GM12878 (cell line): ENCODE measurements around the gene SPARC. TPM values are rescaled to one million over a fixed set of nuclear protein-coding genes. Genes with fewer than 3 reads are reported as not detected.
A peak's percentile ranks its signal among the peaks of the same experiment; 100 is the strongest.

ENCODE experiments used
- ATAC-seq: fragments of 200-7000 bp; cut with Tn5 transposase; 3 replicates; pipeline ENCODE4 v1.9.1; 2020; ENCODE audit warnings: mild to moderate bottlenecking, moderate library complexity
- BruUV-seq: library from RNA; stranded (reverse); fragments of 400-500 nt; replicated peaks from 2 replicates; lab custom pipeline; 2021; lab: Mats Ljungman, UMichigan
- CTCF ChIA-PET: fragments of 300-600 bp; sonication (Branson Sonifier 250); formaldehyde crosslinking; extraction: SDS; loops from one replicate; lab custom pipeline; 2021; ENCODE audit warnings: inconsistent platforms; lab: Yijun Ruan, JAX
- POLR2A ChIA-PET: fragments of 350-600 bp; formaldehyde crosslinking; extraction: SDS; loops from one replicate; lab custom pipeline; 2021; ENCODE audit warnings: inconsistent platforms; lab: Charles Lee
- RAD21 ChIA-PET: fragments of 300-600 bp; sonication (Branson Sonifier 250); formaldehyde crosslinking; loops from one replicate; lab custom pipeline; 2023; ENCODE audit warnings: antibody characterized with exemption; ENCODE audit not compliant: unreplicated experiment; lab: Charles Lee
- SMC1A ChIA-PET: fragments of 300-600 bp; sonication (Branson Sonifier 250); formaldehyde crosslinking; loops from one replicate; lab custom pipeline; 2023; ENCODE audit not compliant: unreplicated experiment, uncharacterized antibody; lab: Charles Lee
- DNase-seq: peaks from one replicate; pipeline ENCODE4 v3.0.0-alpha.2; 2011; ENCODE audit warnings: low read depth, low spot score
- FAIRE-seq: peaks from 3 replicates; lab custom pipeline; 2011; peaks lifted over from hg19 to GRCh38; lab: Jason Lieb, UNC
- H2AFZ ChIP-seq: 2 replicates; pipeline ENCODE4 v1.6.0; 2011; ENCODE audit warnings: low read depth, low read length, control low read depth; ENCODE audit not compliant: control insufficient read depth
- H3K27ac ChIP-seq: 2 replicates; pipeline ENCODE4 v1.5.1; 2011; ENCODE audit warnings: control low read depth; ENCODE audit not compliant: control insufficient read depth, insufficient read depth
- H3K27me3 ChIP-seq, 2 experiments: replicated peaks in 1 of 2; 2 replicates each; pipeline versions ENCODE4 v1.6.0 to v1.6.1; 2011; ENCODE audit warnings: low read length in 1 of 2; ENCODE audit not compliant: control insufficient read depth in 2 of 2, insufficient read depth in 2 of 2
- H3K36me3 ChIP-seq, 2 experiments: 2 replicates each; pipeline ENCODE4 v1.5.1; 2011; ENCODE audit warnings: low read length in 1 of 2; ENCODE audit not compliant: control insufficient read depth in 2 of 2, insufficient read depth in 2 of 2
- H3K4me1 ChIP-seq: 2 replicates; pipeline ENCODE4 v1.6.1; 2011; ENCODE audit warnings: mild to moderate bottlenecking, low read length, moderate library complexity, mixed read lengths; ENCODE audit not compliant: control insufficient read depth, insufficient read depth
- H3K4me2 ChIP-seq: 2 replicates; pipeline ENCODE4 v1.6.0; 2011; ENCODE audit warnings: control low read depth; ENCODE audit not compliant: control insufficient read depth, insufficient read depth
- H3K4me3 ChIP-seq: fragments of 200-600 bp; sonication (generic); 2 replicates; pipeline ENCODE4 v1.5.1; 2016
- H3K79me2 ChIP-seq: 2 replicates; pipeline ENCODE4 v1.6.0; 2011; ENCODE audit warnings: low read length; ENCODE audit not compliant: control insufficient read depth, insufficient read depth
- H3K9ac ChIP-seq: 2 replicates; pipeline ENCODE4 v1.8.0; 2011; ENCODE audit warnings: low read length, control low read depth, mixed read lengths; ENCODE audit not compliant: control insufficient read depth, insufficient read depth
- H3K9me3 ChIP-seq: replicated peaks from 3 replicates; pipeline ENCODE4 v1.5.1; 2011; ENCODE audit warnings: mild to moderate bottlenecking, low read length; ENCODE audit not compliant: control insufficient read depth, insufficient read depth
- H4K20me1 ChIP-seq: 2 replicates; pipeline ENCODE4 v1.6.0; 2011; ENCODE audit not compliant: control insufficient read depth, insufficient read depth
- CBX3 ChIP-seq: fragments of 200-600 bp; sonication (generic); IDR thresholded peaks from 2 replicates; pipeline ENCODE4 v1.6.1; 2016; ENCODE audit warnings: low read depth, borderline replicate concordance
- FOS ChIP-seq: IDR thresholded peaks from 3 replicates; pipeline ENCODE4 v1.6.1; 2011; ENCODE audit warnings: borderline replicate concordance; ENCODE audit not compliant: insufficient read length; ENCODE audit errors: extremely low read depth
- RAD51 ChIP-seq: fragments of 450-650 bp; IDR thresholded peaks from 2 replicates; pipeline ENCODE4 v1.6.1; 2016; ENCODE audit warnings: moderate library complexity, mild to moderate bottlenecking, inconsistent platforms
- SUZ12 ChIP-seq: fragments of 200-600 bp; sonication (generic); IDR thresholded peaks from one replicate; pipeline ENCODE4 v1.6.1; 2018; ENCODE audit warnings: antibody characterized with exemption, mild to moderate bottlenecking; ENCODE audit not compliant: unreplicated experiment
- ZZZ3 ChIP-seq: IDR thresholded peaks from 2 replicates; pipeline ENCODE4 v1.6.1; 2011; ENCODE audit warnings: low read depth; ENCODE audit not compliant: control insufficient read depth, insufficient read length
- WGBS: methylation state at CpG from one replicate; pipeline ENCODE4 v1.1.6; 2016; ENCODE audit warnings: low lambda C conversion rate; ENCODE audit not compliant: insufficient replicate concordance, insufficient coverage; ENCODE audit errors: missing lambda C conversion rate; 5-methylcytosine and 5-hydroxymethylcytosine counted together
- in situ Hi-C: fragments of 300-500 bp; cut with MboI; formaldehyde crosslinking; loops from 9 replicates; pipeline ENCODE4 v1.14.3; 2018; ENCODE audit warnings: mixed read lengths
- intact Hi-C: fragments of 100-400 bp; cut with micrococcal nuclease; formaldehyde crosslinking; loops from one replicate; pipeline ENCODE4 v1.14.2; 2022; ENCODE audit not compliant: unreplicated experiment
- polyA plus RNA-seq, 11 experiments: library from polyadenylated mRNA; depleted of rRNA in 4 of 11; unstranded in 6 of 11; stranded (reverse) in 5 of 11; fragments of >200 nt; fragmentation: Nextera tagmentation in 4 of 11; fragmentation: Illumina TruSeq in 1 of 11; extraction: Ambion mirVana in 4 of 11; extraction: Trizol in 1 of 11; gene quantifications; 1 replicate in 1 of 11; 2 replicates in 10 of 11; pipeline versions ENCODE4 v1.2.1 to v1.2.3, GENCODE V29; 2011 to 2016; ENCODE audit warnings: inconsistent platforms in 2 of 11, missing spikeins in 2 of 11, low read depth in 1 of 11
- total RNA-seq, 4 experiments: library from RNA; depleted of rRNA in 3 of 4; stranded (reverse); fragments of >200 nt in 3 of 4; fragmentation: Illumina TruSeq in 1 of 4; extraction: Trizol in 1 of 4; gene quantifications; 2 replicates each; pipeline versions ENCODE4 v1.2.1 to v1.2.3, GENCODE V29; 2013 to 2021
- TF ChIP-seq, protein P1 (sequence below): fragments of 150-350 bp; IDR thresholded peaks from 2 replicates; pipeline ENCODE4 v1.6.1; 2016; ENCODE audit warnings: low read depth, low read length
- TF ChIP-seq, protein P2 (sequence below): fragments of 450-650 bp; formaldehyde crosslinking; IDR thresholded peaks from 2 replicates; pipeline ENCODE4 v1.4.0; 2022; ENCODE audit warnings: mild to moderate bottlenecking, moderate library complexity

The SPARC gene
- total and polyA plus RNA-seq, 10 of the 15 experiments (the other 5 are each of a cell fraction or from before 2014, with no cell fraction given), result 29.6 to 154 (median 57.0) TPM

DNA sequence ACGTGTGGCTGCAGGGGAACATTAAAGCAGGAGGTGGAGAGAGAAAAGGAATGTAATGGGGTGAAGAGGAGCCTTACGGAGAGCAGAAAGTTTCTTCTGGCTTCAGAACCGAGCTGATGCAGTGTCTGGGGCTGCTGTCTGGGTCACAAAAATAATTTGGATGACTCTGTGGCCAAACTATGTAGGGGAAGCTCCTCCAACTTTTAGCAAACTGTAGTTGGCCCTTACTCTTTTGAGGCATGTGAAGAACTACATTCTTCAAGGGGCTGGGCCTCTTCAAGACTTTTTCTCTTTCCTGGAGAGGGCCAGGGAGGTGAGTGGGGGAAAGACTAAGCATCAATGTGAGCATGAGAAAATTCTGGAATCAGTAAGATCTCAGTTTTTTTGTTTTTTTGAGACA lies 31.9 kb upstream of the SPARC start:
- BruUV-seq, result no TSS peak
- H3K27ac ChIP-seq, result peak overlapping the region; percentile 94; the same call in 1 of the 2 replicates
- in situ Hi-C loops, result no loop called here
- RAD21 ChIA-PET, result interaction anchor here (0.8 to 9.3 kb wide), 7 partner anchors 13 to 67 kb away, joined by 3 to 125 read pairs (median 46); partner anchors contain the start of gene G3BP1
- H3K9ac ChIP-seq, result no peak overlapping the region
- H3K9me3 ChIP-seq, result no peaks in the 10 kb centered on the region
- FAIRE-seq, result no peak
- SMC1A ChIA-PET, result interaction anchor here (0.6 to 10.5 kb wide), 13 partner anchors 14 to 195 kb away, joined by 3 to 256 read pairs (median 4); partner anchors contain the start of gene G3BP1
- CTCF ChIA-PET, result interaction anchor here (0.7 to 13.7 kb wide), 14 partner anchors 10 to 105 kb away, joined by 3 to 294 read pairs (median 5); no protein-coding TSS in a partner anchor
- H3K36me3 ChIP-seq, result no peaks in the 10 kb centered on the region
- no peak overlapping the region for H2AFZ ChIP-seq
- no peak for TF ChIP-seq ZZZ3
- no peak for TF ChIP-seq SUZ12
- TF ChIP-seq, protein P1, sequence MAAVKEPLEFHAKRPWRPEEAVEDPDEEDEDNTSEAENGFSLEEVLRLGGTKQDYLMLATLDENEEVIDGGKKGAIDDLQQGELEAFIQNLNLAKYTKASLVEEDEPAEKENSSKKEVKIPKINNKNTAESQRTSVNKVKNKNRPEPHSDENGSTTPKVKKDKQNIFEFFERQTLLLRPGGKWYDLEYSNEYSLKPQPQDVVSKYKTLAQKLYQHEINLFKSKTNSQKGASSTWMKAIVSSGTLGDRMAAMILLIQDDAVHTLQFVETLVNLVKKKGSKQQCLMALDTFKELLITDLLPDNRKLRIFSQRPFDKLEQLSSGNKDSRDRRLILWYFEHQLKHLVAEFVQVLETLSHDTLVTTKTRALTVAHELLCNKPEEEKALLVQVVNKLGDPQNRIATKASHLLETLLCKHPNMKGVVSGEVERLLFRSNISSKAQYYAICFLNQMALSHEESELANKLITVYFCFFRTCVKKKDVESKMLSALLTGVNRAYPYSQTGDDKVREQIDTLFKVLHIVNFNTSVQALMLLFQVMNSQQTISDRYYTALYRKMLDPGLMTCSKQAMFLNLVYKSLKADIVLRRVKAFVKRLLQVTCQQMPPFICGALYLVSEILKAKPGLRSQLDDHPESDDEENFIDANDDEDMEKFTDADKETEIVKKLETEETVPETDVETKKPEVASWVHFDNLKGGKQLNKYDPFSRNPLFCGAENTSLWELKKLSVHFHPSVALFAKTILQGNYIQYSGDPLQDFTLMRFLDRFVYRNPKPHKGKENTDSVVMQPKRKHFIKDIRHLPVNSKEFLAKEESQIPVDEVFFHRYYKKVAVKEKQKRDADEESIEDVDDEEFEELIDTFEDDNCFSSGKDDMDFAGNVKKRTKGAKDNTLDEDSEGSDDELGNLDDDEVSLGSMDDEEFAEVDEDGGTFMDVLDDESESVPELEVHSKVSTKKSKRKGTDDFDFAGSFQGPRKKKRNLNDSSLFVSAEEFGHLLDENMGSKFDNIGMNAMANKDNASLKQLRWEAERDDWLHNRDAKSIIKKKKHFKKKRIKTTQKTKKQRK, result no peak
- no peak for TF ChIP-seq FOS
- TF ChIP-seq, protein P2, sequence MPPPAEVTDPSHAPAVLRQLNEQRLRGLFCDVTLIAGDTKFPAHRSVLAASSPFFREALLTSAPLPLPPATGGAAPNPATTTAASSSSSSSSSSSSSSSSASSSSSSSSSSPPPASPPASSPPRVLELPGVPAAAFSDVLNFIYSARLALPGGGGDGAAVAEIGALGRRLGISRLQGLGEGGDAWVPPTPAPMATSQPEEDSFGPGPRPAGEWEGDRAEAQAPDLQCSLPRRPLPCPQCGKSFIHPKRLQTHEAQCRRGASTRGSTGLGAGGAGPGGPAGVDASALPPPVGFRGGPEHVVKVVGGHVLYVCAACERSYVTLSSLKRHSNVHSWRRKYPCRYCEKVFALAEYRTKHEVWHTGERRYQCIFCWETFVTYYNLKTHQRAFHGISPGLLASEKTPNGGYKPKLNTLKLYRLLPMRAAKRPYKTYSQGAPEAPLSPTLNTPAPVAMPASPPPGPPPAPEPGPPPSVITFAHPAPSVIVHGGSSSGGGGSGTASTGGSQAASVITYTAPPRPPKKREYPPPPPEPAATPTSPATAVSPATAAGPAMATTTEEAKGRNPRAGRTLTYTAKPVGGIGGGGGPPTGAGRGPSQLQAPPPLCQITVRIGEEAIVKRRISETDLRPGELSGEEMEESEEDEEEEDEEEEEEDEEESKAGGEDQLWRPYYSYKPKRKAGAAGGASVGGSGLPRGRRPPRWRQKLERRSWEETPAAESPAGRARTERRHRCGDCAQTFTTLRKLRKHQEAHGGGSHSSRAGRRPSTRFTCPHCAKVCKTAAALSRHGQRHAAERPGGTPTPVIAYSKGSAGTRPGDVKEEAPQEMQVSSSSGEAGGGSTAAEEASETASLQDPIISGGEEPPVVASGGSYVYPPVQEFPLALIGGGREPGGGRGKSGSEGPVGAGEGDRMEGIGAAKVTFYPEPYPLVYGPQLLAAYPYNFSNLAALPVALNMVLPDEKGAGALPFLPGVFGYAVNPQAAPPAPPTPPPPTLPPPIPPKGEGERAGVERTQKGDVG (CRISPR knock-in tag), result no peak
- TF ChIP-seq CBX3, result no peak
- TF ChIP-seq RAD51, result no peak
- TF ChIP-seq, all 136 proteins: peak for 0
- Histone ChIP-seq H3K27me3 (no peaks in the 10 kb centered on the region), H4K20me1 (no peaks in the 10 kb centered on the region), H3K4me1 (peaks cover 54% of the 10 kb centered on the region), H3K4me2 (no peak overlapping the region), H3K4me3 (no peak overlapping the region), H3K79me2 (no peaks in the 10 kb centered on the region)
- POLR2A ChIA-PET, result interaction anchor here (1.3 to 5.8 kb wide), 3 partner anchors 10 to 57 kb away, joined by 4 to 37 read pairs (median 36); no protein-coding TSS in a partner anchor
- 100% methylated on average over 3 of the region's 3 CpGs for WGBS
- no peak for DNase-seq
- ATAC-seq, result no peak
- intact Hi-C loops, result no loop called here
